Sigmoid colon (tissue), 4 donors: ENCODE measurements around the gene FAT2.

Experiments
- CTCF ChIP-seq, 4 experiments: fragments of 450-650 bp in 3 of 4; fragments of 200-600 bp in 1 of 4; IDR thresholded peaks; one replicate each; pipeline ENCODE4 v1.5.1; 2016 to 2019; ENCODE audit warnings: antibody characterized with exemption in 4 of 4, mild to moderate bottlenecking in 3 of 4, moderate library complexity in 2 of 4
- POLR2AphosphoS5 ChIP-seq, 4 donors: sonication (generic); formaldehyde crosslinking; IDR thresholded peaks; one replicate each; pipeline ENCODE4 v1.6.1; 2017; ENCODE audit warnings: antibody characterized with exemption in 4 of 4

- TF ChIP-seq POLR2AphosphoS5 (IDR thresholded peaks at IDR 0.05) (no peak), CTCF (IDR thresholded peaks at IDR 0.05) (no peak)
These were observed 37.4 kb downstream of the FAT2 start for GRCh38 chr5:151553695-151554094.
